Neural progenitor cell (in vitro differentiated cells): Measurements from ENCODE around the gene MACROD2. TPM values are rescaled to one million over a fixed set of nuclear protein-coding genes. Genes with fewer than 3 reads are reported as not detected.

Source experiments
- DNase-seq: peaks from one replicate; pipeline ENCODE4 v3.0.0-alpha.2; 2016; ENCODE audit warnings: low spot score
- H2AFZ ChIP-seq: fragments of 200-600 bp; sonication (generic); replicated peaks from 2 replicates; pipeline ENCODE4 v1.6.1; 2016; ENCODE audit warnings: antibody characterized with exemption
- H3F3A ChIP-seq: fragments of 200-600 bp; sonication (generic); 2 replicates; pipeline ENCODE4 v1.6.1; 2016; ENCODE audit warnings: antibody characterized with exemption, low read depth
- H3K27ac ChIP-seq: fragments of 200-600 bp; sonication (generic); 2 replicates; pipeline ENCODE4 v1.5.1; 2016; ENCODE audit warnings: mild to moderate bottlenecking
- H3K27me3 ChIP-seq: fragments of 200-600 bp; sonication (generic); 2 replicates; pipeline ENCODE4 v1.6.1; 2016; ENCODE audit warnings: mild to moderate bottlenecking, moderate library complexity
- H3K36me3 ChIP-seq: fragments of 200-600 bp; sonication (generic); 2 replicates; pipeline ENCODE4 v1.5.1; 2016
- H3K4me1 ChIP-seq: fragments of 200-600 bp; sonication (generic); 2 replicates; pipeline ENCODE4 v1.6.1; 2016; ENCODE audit warnings: mixed run types
- H3K4me2 ChIP-seq: fragments of 200-600 bp; sonication (generic); 2 replicates; pipeline ENCODE4 v1.6.1; 2016
- H3K4me3 ChIP-seq: fragments of 200-600 bp; sonication (generic); 2 replicates; pipeline ENCODE4 v1.5.1; 2016
- H3K79me2 ChIP-seq: fragments of 200-600 bp; sonication (generic); 2 replicates; pipeline ENCODE4 v1.6.1; 2016; ENCODE audit warnings: low read depth
- H3K9ac ChIP-seq: fragments of 200-600 bp; sonication (generic); 2 replicates; pipeline ENCODE4 v1.6.1; 2016
- H3K9me3 ChIP-seq: fragments of 200-600 bp; sonication (generic); 2 replicates; pipeline ENCODE4 v1.5.1; 2016; ENCODE audit warnings: low read depth
- H4K20me1 ChIP-seq: fragments of 200-600 bp; sonication (generic); 2 replicates; pipeline ENCODE4 v1.6.1; 2016; ENCODE audit warnings: low read depth
- H3K27ac Mint-ChIP-seq: 3 replicates; pipeline ENCODE4 v1.8.0; 2021; ENCODE audit warnings: mixed read lengths
- H3K27me3 Mint-ChIP-seq: 2 replicates; pipeline ENCODE4 v1.8.0; 2022; ENCODE audit warnings: low read depth, mild to moderate bottlenecking, inconsistent platforms, moderate library complexity, mixed read lengths; ENCODE audit not compliant: insufficient read depth
- H3K36me3 Mint-ChIP-seq: 3 replicates; pipeline ENCODE4 v1.8.0; 2021; ENCODE audit warnings: mixed read lengths
- H3K4me1 Mint-ChIP-seq: 3 replicates; pipeline ENCODE4 v1.8.0; 2021; ENCODE audit warnings: mixed read lengths
- H3K4me3 Mint-ChIP-seq: 3 replicates; pipeline ENCODE4 v1.8.0; 2021; ENCODE audit warnings: mild to moderate bottlenecking, moderate library complexity, mixed read lengths
- H3K9me3 Mint-ChIP-seq: 3 replicates; pipeline ENCODE4 v1.8.0; 2020; ENCODE audit warnings: mixed read lengths
- EZH2 ChIP-seq: fragments of 200-600 bp; sonication (generic); IDR thresholded peaks from 2 replicates; pipeline ENCODE4 v1.6.1; 2017; ENCODE audit warnings: antibody characterized with exemption, mild to moderate bottlenecking, moderate library complexity
- EZH2phosphoT487 ChIP-seq: fragments of 200-600 bp; sonication (generic); IDR thresholded peaks from 2 replicates; pipeline ENCODE4 v1.6.1; 2017; ENCODE audit warnings: antibody characterized with exemption
- total RNA-seq: library from RNA; depleted of rRNA; stranded (reverse); fragments of >200 nt; gene quantifications from 2 replicates; pipeline ENCODE4 v1.2.3, GENCODE V29; 2015; ENCODE audit warnings: low replicate concordance
- TF ChIP-seq, protein P1 (sequence below): fragments of 200-600 bp; sonication (generic); IDR thresholded peaks from 2 replicates; pipeline ENCODE4 v1.5.1; 2017; ENCODE audit warnings: antibody characterized with exemption, mild to moderate bottlenecking

The MACROD2 gene
- total RNA-seq, 1 donor from 2014 or later, result 11.9 TPM

DNA sequence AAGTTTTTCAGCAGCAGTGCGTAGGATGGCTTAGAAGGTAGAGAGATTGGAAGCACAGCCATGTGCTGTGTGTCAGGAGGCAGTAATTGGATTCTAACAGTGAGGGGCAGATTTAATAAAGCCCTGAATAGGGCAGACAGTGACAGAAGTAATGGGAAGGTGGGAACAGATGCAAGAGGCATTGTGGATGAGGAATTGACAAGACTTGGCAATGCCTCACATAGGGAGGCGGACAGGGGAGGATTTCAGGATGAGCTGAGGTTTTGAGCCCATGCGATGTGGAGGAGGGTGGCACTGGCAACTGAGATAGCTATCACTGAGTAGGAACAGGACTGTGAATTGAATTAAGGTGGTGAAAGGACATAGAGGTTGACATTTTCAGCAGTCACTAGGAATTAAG, 604.3 kb downstream of the MACROD2 start:
- Histone ChIP-seq H3K4me3 (no peak overlapping the region), H4K20me1 (no peaks in the 10 kb centered on the region), H3K4me2 (peak overlapping the region; percentile 54), H3K36me3 (no peaks in the 10 kb centered on the region), H3K79me2 (no peaks in the 10 kb centered on the region), H3K27me3 (no peaks in the 10 kb centered on the region), H2AFZ (no peak overlapping the region), H3K4me1 (peaks cover 35% of the 10 kb centered on the region), H3K27ac (no peak overlapping the region), H3F3A (peaks cover 10% of the 10 kb centered on the region), H3K9ac (no peak overlapping the region), H3K9me3 (no peaks in the 10 kb centered on the region)
- Mint-ChIP-seq H3K9me3 (peaks cover 4% of the 10 kb centered on the region), H3K27me3 (no peaks in the 10 kb centered on the region), H3K27ac (no peak overlapping the region), H3K36me3 (no peaks in the 10 kb centered on the region), H3K4me1 (peaks cover 14% of the 10 kb centered on the region), H3K4me3 (no peak overlapping the region)
- peak; percentile 43 for DNase-seq
- TF ChIP-seq EZH2phosphoT487 (no peak), EZH2 (no peak)
- TF ChIP-seq, protein P1, sequence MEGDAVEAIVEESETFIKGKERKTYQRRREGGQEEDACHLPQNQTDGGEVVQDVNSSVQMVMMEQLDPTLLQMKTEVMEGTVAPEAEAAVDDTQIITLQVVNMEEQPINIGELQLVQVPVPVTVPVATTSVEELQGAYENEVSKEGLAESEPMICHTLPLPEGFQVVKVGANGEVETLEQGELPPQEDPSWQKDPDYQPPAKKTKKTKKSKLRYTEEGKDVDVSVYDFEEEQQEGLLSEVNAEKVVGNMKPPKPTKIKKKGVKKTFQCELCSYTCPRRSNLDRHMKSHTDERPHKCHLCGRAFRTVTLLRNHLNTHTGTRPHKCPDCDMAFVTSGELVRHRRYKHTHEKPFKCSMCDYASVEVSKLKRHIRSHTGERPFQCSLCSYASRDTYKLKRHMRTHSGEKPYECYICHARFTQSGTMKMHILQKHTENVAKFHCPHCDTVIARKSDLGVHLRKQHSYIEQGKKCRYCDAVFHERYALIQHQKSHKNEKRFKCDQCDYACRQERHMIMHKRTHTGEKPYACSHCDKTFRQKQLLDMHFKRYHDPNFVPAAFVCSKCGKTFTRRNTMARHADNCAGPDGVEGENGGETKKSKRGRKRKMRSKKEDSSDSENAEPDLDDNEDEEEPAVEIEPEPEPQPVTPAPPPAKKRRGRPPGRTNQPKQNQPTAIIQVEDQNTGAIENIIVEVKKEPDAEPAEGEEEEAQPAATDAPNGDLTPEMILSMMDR, result no peak

DNA sequence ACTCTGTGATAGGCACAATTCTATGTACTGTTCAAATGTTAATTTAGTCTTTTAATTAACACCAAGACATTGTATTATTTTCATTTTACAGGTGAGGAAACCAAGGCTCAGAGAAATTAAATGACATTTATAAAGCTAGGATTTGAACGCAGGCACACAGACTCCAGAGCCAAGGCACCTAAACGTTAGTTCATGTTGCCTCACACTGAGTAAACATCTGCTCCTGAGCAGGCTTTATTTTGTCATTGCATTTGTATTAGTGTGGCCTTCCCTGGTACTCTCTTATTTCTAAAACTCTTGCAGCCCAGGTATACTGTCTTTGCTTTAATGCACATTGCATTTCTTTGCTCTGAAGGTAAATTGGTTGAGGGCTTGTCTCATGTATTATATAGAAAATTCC, 605.2 kb downstream of the MACROD2 start:
- no peaks in the 10 kb centered on the region for H3K9me3 ChIP-seq
- Mint-ChIP-seq H3K4me3 (no peak overlapping the region), H3K36me3 (no peaks in the 10 kb centered on the region), H3K27me3 (no peaks in the 10 kb centered on the region), H3K9me3 (no peaks in the 10 kb centered on the region), H3K4me1 (peaks cover 8% of the 10 kb centered on the region), H3K27ac (no peak overlapping the region)
- H3K4me2 ChIP-seq, result no peak overlapping the region
- no peaks in the 10 kb centered on the region for H4K20me1 ChIP-seq
- no peak overlapping the region for H3K27ac ChIP-seq
- H2AFZ ChIP-seq, result no peak overlapping the region
- H3K36me3 ChIP-seq, result no peaks in the 10 kb centered on the region
- H3K4me3 ChIP-seq, result no peak overlapping the region
- peaks cover 35% of the 10 kb centered on the region for H3K4me1 ChIP-seq
- peaks cover 10% of the 10 kb centered on the region for H3F3A ChIP-seq
- TF ChIP-seq EZH2phosphoT487 (no peak), EZH2 (no peak)
- TF ChIP-seq, protein P1, result no peak
- H3K27me3 ChIP-seq, result no peaks in the 10 kb centered on the region
- H3K79me2 ChIP-seq, result no peaks in the 10 kb centered on the region
- DNase-seq, result no peak
- no peak overlapping the region for H3K9ac ChIP-seq

DNA sequence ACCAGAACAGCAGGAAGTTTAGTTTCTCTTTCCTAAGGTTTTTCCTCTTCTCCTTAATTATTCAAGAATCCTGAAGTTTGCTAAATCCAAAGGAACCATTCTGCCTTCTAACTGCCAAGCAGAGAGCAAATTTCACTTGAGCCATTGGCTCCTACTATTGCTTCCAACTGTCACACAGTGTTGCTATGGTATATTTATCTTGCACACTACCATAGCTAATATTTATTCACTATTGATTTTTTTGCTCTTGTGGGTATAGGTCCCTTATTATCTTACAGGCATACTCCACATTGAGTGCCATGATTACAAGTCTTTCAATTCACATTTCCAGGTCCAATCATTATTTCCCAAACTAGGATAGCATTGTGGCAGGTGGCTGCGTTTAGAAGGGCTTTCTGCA, 608.8 kb downstream of the MACROD2 start:
- Histone ChIP-seq H3F3A (peaks cover 8% of the 10 kb centered on the region), H3K4me1 (peaks cover 21% of the 10 kb centered on the region), H3K27ac (no peak overlapping the region), H3K4me2 (no peak overlapping the region), H3K9ac (no peak overlapping the region), H3K27me3 (no peaks in the 10 kb centered on the region), H4K20me1 (no peaks in the 10 kb centered on the region), H3K9me3 (no peaks in the 10 kb centered on the region), H3K4me3 (no peak overlapping the region), H3K79me2 (no peaks in the 10 kb centered on the region), H2AFZ (no peak overlapping the region), H3K36me3 (no peaks in the 10 kb centered on the region)
- Mint-ChIP-seq H3K4me3 (no peak overlapping the region), H3K27ac (no peak overlapping the region), H3K36me3 (no peaks in the 10 kb centered on the region), H3K27me3 (no peaks in the 10 kb centered on the region), H3K4me1 (peaks cover 6% of the 10 kb centered on the region), H3K9me3 (no peaks in the 10 kb centered on the region)
- no peak for DNase-seq
- TF ChIP-seq EZH2 (no peak), EZH2phosphoT487 (no peak)
- TF ChIP-seq, protein P1, result no peak
